Lower leg skin (tissue), 3 donors: ENCODE results near the gene GRIP1.

Source experiments
- CTCF ChIP-seq, 3 donors: fragments of 450-650 bp; IDR thresholded peaks; one replicate each; pipeline ENCODE4 v1.5.1; 2016; ENCODE audit warnings: antibody characterized with exemption in 3 of 3, mild to moderate bottlenecking in 3 of 3, moderate library complexity in 2 of 3
- POLR2A ChIP-seq, 2 donors: fragments of 450-650 bp; IDR thresholded peaks; one replicate each; pipeline ENCODE4 v1.6.1; 2016 to 2017; ENCODE audit warnings: antibody characterized with exemption in 2 of 2, mild to moderate bottlenecking in 1 of 2, moderate library complexity in 1 of 2

GRCh38 chr12:66500841-66501240 lies 178.0 kb downstream of the GRIP1 start:
- TF ChIP-seq CTCF (IDR thresholded peaks at IDR 0.05) (no peak), POLR2A (IDR thresholded peaks at IDR 0.05) (no peak)
